GM23338 (cell line): Measurements from ENCODE around the gene SNX30. TPM values are rescaled to one million over a fixed set of nuclear protein-coding genes. Genes with fewer than 3 reads are reported as not detected.

Experiments
- ATAC-seq: fragments of 200-7000 bp; cut with Tn5 transposase; 3 replicates; pipeline ENCODE4 v1.9.1; 2020
- DNase-seq: peaks from one replicate; pipeline ENCODE4 v3.0.0-alpha.2; 2015; ENCODE audit warnings: low spot score
- H2AFZ ChIP-seq: fragments of 200-600 bp; sonication (generic); 2 replicates; pipeline ENCODE4 v1.8.0; 2016; ENCODE audit warnings: antibody characterized with exemption, mild to moderate bottlenecking, moderate library complexity
- H3F3A ChIP-seq: fragments of 200-600 bp; sonication (generic); replicated peaks from 2 replicates; pipeline ENCODE4 v1.8.0; 2017; ENCODE audit warnings: antibody characterized with exemption, mixed run types, low read depth
- H3K27ac ChIP-seq: fragments of 200-600 bp; sonication (generic); 2 replicates; pipeline ENCODE4 v1.6.1; 2016; ENCODE audit warnings: low read depth
- H3K27me3 ChIP-seq: fragments of 200-600 bp; sonication (generic); 2 replicates; pipeline ENCODE4 v1.8.0; 2016; ENCODE audit warnings: mild to moderate bottlenecking, mixed run types, moderate library complexity; ENCODE audit not compliant: insufficient read depth
- H3K36me3 ChIP-seq: fragments of 200-600 bp; sonication (generic); 2 replicates; pipeline ENCODE4 v1.8.0; 2016; ENCODE audit warnings: mild to moderate bottlenecking; ENCODE audit not compliant: insufficient read depth
- H3K4me1 ChIP-seq: fragments of 200-600 bp; sonication (generic); 2 replicates; pipeline ENCODE4 v1.8.0; 2016; ENCODE audit warnings: mild to moderate bottlenecking, moderate library complexity; ENCODE audit not compliant: insufficient read depth
- H3K4me2 ChIP-seq: fragments of 200-600 bp; sonication (generic); 2 replicates; pipeline ENCODE4 v1.7.1; 2017; ENCODE audit warnings: mixed run types
- H3K4me3 ChIP-seq: fragments of 200-600 bp; sonication (generic); 2 replicates; pipeline ENCODE4 v1.6.1; 2016; ENCODE audit warnings: mixed run types
- H3K79me2 ChIP-seq: fragments of 200-600 bp; sonication (generic); replicated peaks from 2 replicates; pipeline ENCODE4 v1.8.0; 2017; ENCODE audit warnings: mild to moderate bottlenecking; ENCODE audit not compliant: insufficient read depth
- H3K9me2 ChIP-seq: fragments of 200-600 bp; sonication (generic); 2 replicates; pipeline ENCODE4 v1.8.0; 2017; ENCODE audit not compliant: insufficient read depth
- H4K20me1 ChIP-seq: fragments of 200-600 bp; sonication (generic); replicated peaks from 2 replicates; pipeline ENCODE4 v1.8.0; 2017; ENCODE audit warnings: mild to moderate bottlenecking; ENCODE audit not compliant: insufficient read depth
- H3K27ac Mint-ChIP-seq: 2 replicates; pipeline ENCODE4 v1.8.0; 2020; ENCODE audit warnings: inconsistent platforms, mild to moderate bottlenecking, moderate library complexity, mixed read lengths
- H3K27me3 Mint-ChIP-seq: 3 replicates; pipeline ENCODE4 v1.8.0; 2022; ENCODE audit warnings: low read depth, mild to moderate bottlenecking, moderate library complexity, mixed read lengths, inconsistent platforms; ENCODE audit not compliant: insufficient read depth, poor library complexity
- H3K36me3 Mint-ChIP-seq: 3 replicates; pipeline ENCODE4 v1.8.0; 2021; ENCODE audit warnings: low read depth, mild to moderate bottlenecking, inconsistent platforms, moderate library complexity, mixed read lengths
- H3K4me1 Mint-ChIP-seq: 3 replicates; pipeline ENCODE4 v1.8.0; 2020; ENCODE audit warnings: mild to moderate bottlenecking, inconsistent platforms, mixed read lengths
- H3K4me3 Mint-ChIP-seq: 3 replicates; pipeline ENCODE4 v1.8.0; 2021; ENCODE audit warnings: moderate library complexity, mild to moderate bottlenecking, inconsistent platforms, mixed read lengths
- H3K9me3 Mint-ChIP-seq: 3 replicates; pipeline ENCODE4 v1.8.0; 2020; ENCODE audit warnings: moderate library complexity, mild to moderate bottlenecking, inconsistent platforms, mixed read lengths
- CREB1 ChIP-seq: fragments of 250-450 bp; sonication (Bioruptor Pico); IDR thresholded peaks from 2 replicates; pipeline ENCODE4 v1.5.0; 2020; ENCODE audit warnings: low read depth, mild to moderate bottlenecking, moderate library complexity
- CTCF ChIP-seq, 2 experiments: fragments of 200-600 bp in 1 of 2; sonication (generic) in 1 of 2; conservative IDR thresholded peaks; 2 replicates each; pipeline versions ENCODE4 v1.5.1 to v1.6.1; 2016 to 2017; ENCODE audit warnings: antibody characterized with exemption in 2 of 2, low read depth in 2 of 2, mild to moderate bottlenecking in 2 of 2, moderate library complexity in 1 of 2
- ETS1 ChIP-seq: IDR thresholded peaks from 2 replicates; pipeline ENCODE4 v1.6.1; 2016; ENCODE audit warnings: antibody characterized with exemption
- EZH2 ChIP-seq: fragments of 200-600 bp; sonication (generic); IDR thresholded peaks from one replicate; pipeline ENCODE4 v1.8.0; 2017; ENCODE audit warnings: antibody characterized with exemption, mild to moderate bottlenecking, low read depth; ENCODE audit not compliant: unreplicated experiment
- EZH2phosphoT487 ChIP-seq: fragments of 200-600 bp; sonication (generic); IDR thresholded peaks from one replicate; pipeline ENCODE4 v1.8.1; 2018; ENCODE audit warnings: antibody characterized with exemption; ENCODE audit not compliant: unreplicated experiment
- JUNB ChIP-seq: IDR thresholded peaks from one replicate; pipeline ENCODE4 v1.6.1; 2016; ENCODE audit warnings: antibody characterized with exemption; ENCODE audit not compliant: unreplicated experiment
- NANOG ChIP-seq: IDR thresholded peaks from 2 replicates; pipeline ENCODE4 v1.6.1; 2016; ENCODE audit warnings: antibody characterized with exemption, borderline replicate concordance
- POLR2AphosphoS5 ChIP-seq: IDR thresholded peaks from 2 replicates; pipeline ENCODE4 v1.6.1; 2016; ENCODE audit warnings: antibody characterized with exemption, low read depth
- REST ChIP-seq: IDR thresholded peaks from one replicate; pipeline ENCODE4 v1.6.1; 2018; ENCODE audit warnings: antibody characterized with exemption; ENCODE audit not compliant: unreplicated experiment
- STAT1 ChIP-seq: IDR thresholded peaks from one replicate; pipeline ENCODE4 v1.6.1; 2016; ENCODE audit warnings: antibody characterized with exemption; ENCODE audit not compliant: unreplicated experiment
- ZNF114 ChIP-seq: fragments of 250-450 bp; sonication (Bioruptor Pico); IDR thresholded peaks from 2 replicates; pipeline ENCODE4 v1.5.0; 2020; ENCODE audit warnings: mild to moderate bottlenecking, moderate library complexity
- ZNF331 ChIP-seq: fragments of 250-450 bp; sonication (Bioruptor Pico); IDR thresholded peaks from 2 replicates; pipeline ENCODE4 v1.5.0; 2020; ENCODE audit warnings: low read depth, mild to moderate bottlenecking, moderate library complexity
- ZNF462 ChIP-seq: fragments of 250-450 bp; sonication (Bioruptor Pico); IDR thresholded peaks from 2 replicates; pipeline ENCODE4 v1.5.0; 2020; ENCODE audit warnings: mild to moderate bottlenecking, moderate library complexity
- polyA plus RNA-seq: library from polyadenylated mRNA; unstranded; fragments of >200 nt; fragmentation: Nextera tagmentation; extraction: Ambion mirVana; gene quantifications from 2 replicates; pipeline ENCODE4 v1.2.1, GENCODE V29; 2016
- total RNA-seq: library from RNA; depleted of rRNA; stranded (reverse); fragments of >200 nt; shearing (Covaris generic); gene quantifications from 2 replicates; pipeline ENCODE4 v1.2.3, GENCODE V29; 2014

The SNX30 gene
- total and polyA plus RNA-seq, 2 experiments from 2014 or later: 2.1 to 17.8 TPM

- no peak for ATAC-seq
- no peak overlapping the region for H3K27ac ChIP-seq
- no peak overlapping the region for H2AFZ ChIP-seq
- no peaks in the 10 kb centered on the region for H3K4me1 Mint-ChIP-seq
- H3K27me3 ChIP-seq: no peaks in the 10 kb centered on the region
- H3K4me1 ChIP-seq: no peaks in the 10 kb centered on the region
- H3F3A ChIP-seq: no peaks in the 10 kb centered on the region
- H3K9me2 ChIP-seq: no peaks in the 10 kb centered on the region
- no peak overlapping the region for H3K27ac Mint-ChIP-seq
- no peak for DNase-seq
- H3K4me3 Mint-ChIP-seq: no peak overlapping the region
- H3K36me3 Mint-ChIP-seq: no peaks in the 10 kb centered on the region
- no peaks in the 10 kb centered on the region for H3K36me3 ChIP-seq
- no peaks in the 10 kb centered on the region for H3K79me2 ChIP-seq
- H4K20me1 ChIP-seq: no peaks in the 10 kb centered on the region
- H3K9me3 Mint-ChIP-seq: no peaks in the 10 kb centered on the region
- peaks cover 5% of the 10 kb centered on the region for H3K27me3 Mint-ChIP-seq
- no peak overlapping the region for H3K4me3 ChIP-seq
- TF ChIP-seq EZH2phosphoT487: no peak
- TF ChIP-seq ZNF331: no peak
- no peak for TF ChIP-seq REST
- no peak for TF ChIP-seq ETS1
- TF ChIP-seq ZNF114: no peak
- no peak for TF ChIP-seq ZNF462
- TF ChIP-seq POLR2AphosphoS5: no peak
- no peak for TF ChIP-seq EZH2
- TF ChIP-seq JUNB: no peak
- no peak for TF ChIP-seq CREB1 (CRISPR knock-in tag)
- TF ChIP-seq NANOG: no peak
- TF ChIP-seq CTCF (conservative IDR thresholded peaks at IDR 0.05; ENCODE audit: low read depth in 2 of 2): no peak
- TF ChIP-seq STAT1: no peak
- no peak overlapping the region for H3K4me2 ChIP-seq
Measured at GRCh38 chr9:112905084-112905483, 154.5 kb downstream of the SNX30 start.
